Uterus (tissue), 2 donors: ENCODE results near the gene ACSM3.

Experiments
- POLR2A ChIP-seq, 2 donors: fragments of 450-650 bp; IDR thresholded peaks; one replicate each; pipeline ENCODE4 v1.6.1; 2016; ENCODE audit warnings: antibody characterized with exemption in 2 of 2, mild to moderate bottlenecking in 1 of 2, moderate library complexity in 1 of 2
- TF ChIP-seq, protein P1 (sequence below), 4 experiments: fragments of 200-600 bp in 2 of 4; fragments of 450-650 bp in 2 of 4; sonication (generic) in 2 of 4; IDR thresholded peaks; one replicate each; pipeline ENCODE4 v1.5.1; 2016 to 2019; ENCODE audit warnings: antibody characterized with exemption in 4 of 4, mild to moderate bottlenecking in 2 of 4, moderate library complexity in 1 of 4

DNA sequence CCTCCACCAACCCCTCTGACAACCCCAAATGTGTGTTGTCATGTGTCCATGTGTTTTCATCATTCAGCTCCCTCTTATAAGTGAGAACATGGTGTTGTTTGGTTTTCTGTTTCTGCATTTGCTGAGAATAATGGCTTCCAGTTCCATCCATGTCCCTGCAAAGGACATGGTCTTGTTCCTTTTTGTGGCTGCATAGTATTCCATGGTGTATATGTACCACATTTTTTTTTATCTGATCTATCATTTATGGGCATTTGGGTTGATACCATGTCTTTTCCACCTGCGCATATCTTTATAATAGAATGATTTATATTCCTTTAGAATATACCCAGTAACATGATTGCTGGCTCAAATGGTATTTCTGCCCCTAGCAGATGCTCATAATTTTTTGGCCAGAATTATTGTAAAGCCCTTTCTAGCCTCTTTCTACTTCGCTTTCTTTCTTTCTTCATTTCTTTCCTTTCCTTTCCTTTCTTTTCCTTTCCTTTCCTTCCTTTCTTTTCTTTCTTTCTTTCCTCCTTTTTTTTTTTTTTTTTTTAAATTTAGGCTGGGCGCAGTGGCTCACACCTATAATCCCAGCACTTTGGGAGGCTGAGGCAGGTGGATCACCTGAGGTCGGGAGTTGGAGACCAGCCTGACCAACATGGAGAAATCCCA is 55.2 kb downstream of the ACSM3 start:
- TF ChIP-seq, protein P1, sequence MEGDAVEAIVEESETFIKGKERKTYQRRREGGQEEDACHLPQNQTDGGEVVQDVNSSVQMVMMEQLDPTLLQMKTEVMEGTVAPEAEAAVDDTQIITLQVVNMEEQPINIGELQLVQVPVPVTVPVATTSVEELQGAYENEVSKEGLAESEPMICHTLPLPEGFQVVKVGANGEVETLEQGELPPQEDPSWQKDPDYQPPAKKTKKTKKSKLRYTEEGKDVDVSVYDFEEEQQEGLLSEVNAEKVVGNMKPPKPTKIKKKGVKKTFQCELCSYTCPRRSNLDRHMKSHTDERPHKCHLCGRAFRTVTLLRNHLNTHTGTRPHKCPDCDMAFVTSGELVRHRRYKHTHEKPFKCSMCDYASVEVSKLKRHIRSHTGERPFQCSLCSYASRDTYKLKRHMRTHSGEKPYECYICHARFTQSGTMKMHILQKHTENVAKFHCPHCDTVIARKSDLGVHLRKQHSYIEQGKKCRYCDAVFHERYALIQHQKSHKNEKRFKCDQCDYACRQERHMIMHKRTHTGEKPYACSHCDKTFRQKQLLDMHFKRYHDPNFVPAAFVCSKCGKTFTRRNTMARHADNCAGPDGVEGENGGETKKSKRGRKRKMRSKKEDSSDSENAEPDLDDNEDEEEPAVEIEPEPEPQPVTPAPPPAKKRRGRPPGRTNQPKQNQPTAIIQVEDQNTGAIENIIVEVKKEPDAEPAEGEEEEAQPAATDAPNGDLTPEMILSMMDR (IDR thresholded peaks at IDR 0.05) = no peak
- TF ChIP-seq POLR2A (IDR thresholded peaks at IDR 0.05) = no peak
